Gastrocnemius medialis (tissue), 4 donors: Measurements from ENCODE around the gene PXMP4.

Experiments used
- POLR2A ChIP-seq, 2 donors: fragments of 450-650 bp; IDR thresholded peaks; one replicate each; pipeline ENCODE4 v1.6.1; 2017; ENCODE audit warnings: antibody characterized with exemption in 2 of 2, mild to moderate bottlenecking in 2 of 2, moderate library complexity in 2 of 2
- TF ChIP-seq, protein P1 (sequence below), 5 experiments: fragments of 450-650 bp in 3 of 5; fragments of 200-600 bp in 2 of 5; sonication (generic) in 2 of 5; IDR thresholded peaks in 4 of 5; conservative IDR thresholded peaks in 1 of 5; 1 replicate in 4 of 5; 2 replicates in 1 of 5; pipeline ENCODE4 v1.5.1; 2016 to 2019; ENCODE audit warnings: antibody characterized with exemption in 5 of 5, mild to moderate bottlenecking in 3 of 5, moderate library complexity in 3 of 5

DNA sequence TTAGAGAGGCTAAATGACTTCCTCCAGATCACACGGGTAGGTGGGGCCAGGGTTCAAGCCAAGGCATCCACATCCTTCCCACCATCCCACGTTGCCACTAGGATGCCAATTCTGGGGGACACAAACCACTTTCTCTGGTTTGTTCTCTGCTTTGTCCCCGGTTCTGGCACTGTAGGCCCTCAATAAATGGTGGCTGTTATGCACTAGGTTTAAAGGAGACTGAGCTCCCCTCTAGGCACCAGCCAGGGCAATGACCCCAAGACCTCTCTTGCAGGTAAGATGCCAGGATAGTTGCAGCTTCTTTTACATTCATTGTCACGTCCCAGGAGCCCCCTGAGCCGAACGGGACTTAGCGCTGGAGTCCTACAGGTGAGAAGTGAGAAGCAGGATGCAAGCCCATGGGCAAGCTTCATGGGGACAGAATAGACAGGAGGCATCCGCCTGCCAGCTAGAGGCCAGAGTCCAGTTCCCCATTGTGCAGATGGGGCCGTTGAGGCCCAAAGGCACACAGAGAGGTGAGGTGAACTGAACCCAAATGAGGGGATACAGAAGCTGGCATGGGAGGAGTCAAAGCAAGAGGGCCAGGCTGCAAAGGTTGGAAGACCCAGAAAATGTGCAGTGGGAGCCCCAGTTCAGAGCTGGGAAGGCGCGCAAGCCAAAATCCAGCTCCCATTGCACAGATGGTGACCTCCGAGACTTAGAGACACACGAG is 677 bp downstream of the PXMP4 start:
- TF ChIP-seq, protein P1, sequence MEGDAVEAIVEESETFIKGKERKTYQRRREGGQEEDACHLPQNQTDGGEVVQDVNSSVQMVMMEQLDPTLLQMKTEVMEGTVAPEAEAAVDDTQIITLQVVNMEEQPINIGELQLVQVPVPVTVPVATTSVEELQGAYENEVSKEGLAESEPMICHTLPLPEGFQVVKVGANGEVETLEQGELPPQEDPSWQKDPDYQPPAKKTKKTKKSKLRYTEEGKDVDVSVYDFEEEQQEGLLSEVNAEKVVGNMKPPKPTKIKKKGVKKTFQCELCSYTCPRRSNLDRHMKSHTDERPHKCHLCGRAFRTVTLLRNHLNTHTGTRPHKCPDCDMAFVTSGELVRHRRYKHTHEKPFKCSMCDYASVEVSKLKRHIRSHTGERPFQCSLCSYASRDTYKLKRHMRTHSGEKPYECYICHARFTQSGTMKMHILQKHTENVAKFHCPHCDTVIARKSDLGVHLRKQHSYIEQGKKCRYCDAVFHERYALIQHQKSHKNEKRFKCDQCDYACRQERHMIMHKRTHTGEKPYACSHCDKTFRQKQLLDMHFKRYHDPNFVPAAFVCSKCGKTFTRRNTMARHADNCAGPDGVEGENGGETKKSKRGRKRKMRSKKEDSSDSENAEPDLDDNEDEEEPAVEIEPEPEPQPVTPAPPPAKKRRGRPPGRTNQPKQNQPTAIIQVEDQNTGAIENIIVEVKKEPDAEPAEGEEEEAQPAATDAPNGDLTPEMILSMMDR (IDR thresholded peaks at IDR 0.05 in 4 of 5, conservative IDR thresholded peaks at IDR 0.05 in 1 of 5) = no peak
- TF ChIP-seq POLR2A (IDR thresholded peaks at IDR 0.05) = no peak
